HepG2 (cell line): ENCODE measurements around the gene CREBBP. TPM values are rescaled to one million over a fixed set of nuclear protein-coding genes. Genes with fewer than 3 reads are reported as not detected.
A peak's percentile ranks its signal among the peaks of the same experiment; 100 is the strongest.

Source experiments
- ARID4A ChIP-seq: sonication (generic); formaldehyde crosslinking; IDR thresholded peaks from 2 replicates; pipeline ENCODE4 v1.5.0; 2020; ENCODE audit warnings: mild to moderate bottlenecking, missing genetic modification reagents, borderline replicate concordance
- ATF3 ChIP-seq: sonication (generic); formaldehyde crosslinking; IDR thresholded peaks from 2 replicates; pipeline ENCODE4 v1.4.0; 2020; ENCODE audit warnings: missing genetic modification reagents
- ATF7 ChIP-seq, 2 experiments: fragments of 450-650 bp in 1 of 2; sonication (generic) in 1 of 2; formaldehyde crosslinking in 1 of 2; IDR thresholded peaks; 2 replicates each; pipeline versions ENCODE4 v1.4.0 to v1.6.1; 2016 to 2020; ENCODE audit warnings: antibody characterized with exemption in 1 of 2, mild to moderate bottlenecking in 1 of 2, missing genetic modification reagents in 1 of 2
- E2F2 ChIP-seq: sonication (generic); formaldehyde crosslinking; IDR thresholded peaks from 2 replicates; pipeline ENCODE4 v1.4.0; 2020; ENCODE audit warnings: missing genetic modification reagents, borderline replicate concordance
- FOXA1 ChIP-seq, 2 experiments: fragments of 450-650 bp in 1 of 2; sonication (generic) in 1 of 2; formaldehyde crosslinking in 1 of 2; IDR thresholded peaks; 2 replicates each; pipeline versions ENCODE4 v1.4.0 to v1.6.1; 2016 to 2020; ENCODE audit warnings: missing genetic modification reagents in 1 of 2
- GATA4 ChIP-seq: sonication (generic); IDR thresholded peaks from 2 replicates; pipeline ENCODE4 v1.6.1; 2016; ENCODE audit warnings: antibody characterized with exemption, low read depth, borderline replicate concordance
- HOMEZ ChIP-seq: IDR thresholded peaks from 2 replicates; pipeline ENCODE4 v1.6.1; 2016; ENCODE audit warnings: low read depth
- JDP2 ChIP-seq: sonication (generic); formaldehyde crosslinking; IDR thresholded peaks from 2 replicates; pipeline ENCODE4 v1.8.1; 2022; ENCODE audit warnings: missing genetic modification reagents, borderline replicate concordance
- KDM6A ChIP-seq: IDR thresholded peaks from 2 replicates; pipeline ENCODE4 v1.6.1; 2016; ENCODE audit warnings: low read depth
- RAD21 ChIP-seq: fragments of 450-650 bp; formaldehyde crosslinking; IDR thresholded peaks from 2 replicates; pipeline ENCODE4 v1.5.0; 2020; ENCODE audit warnings: mild to moderate bottlenecking
- RFX3 ChIP-seq: IDR thresholded peaks from 2 replicates; pipeline ENCODE4 v1.6.1; 2016; ENCODE audit warnings: missing biosample characterization, missing genetic modification reagents
- SCMH1 ChIP-seq: sonication (generic); formaldehyde crosslinking; IDR thresholded peaks from 2 replicates; pipeline ENCODE4 v1.9.0; 2021; ENCODE audit warnings: missing genetic modification reagents, mild to moderate bottlenecking, borderline replicate concordance
- TRIM24 ChIP-seq: sonication (generic); formaldehyde crosslinking; IDR thresholded peaks from 2 replicates; pipeline ENCODE4 v1.8.0; 2022; ENCODE audit warnings: mild to moderate bottlenecking, missing genetic modification reagents
- ZNF136 ChIP-seq: sonication (generic); formaldehyde crosslinking; IDR thresholded peaks from 2 replicates; pipeline ENCODE4 v1.8.1; 2022; ENCODE audit warnings: low read depth, mild to moderate bottlenecking, moderate library complexity, missing genetic modification reagents
- ZNF180 ChIP-seq: sonication (generic); formaldehyde crosslinking; IDR thresholded peaks from 2 replicates; pipeline ENCODE4 v1.4.0; 2020; ENCODE audit warnings: low read depth, missing genetic modification reagents, borderline replicate concordance
- ZNF205 ChIP-seq: IDR thresholded peaks from 2 replicates; pipeline ENCODE4 v1.6.1; 2018; ENCODE audit warnings: missing biosample characterization, missing genetic modification reagents
- ZNF235 ChIP-seq: sonication (generic); formaldehyde crosslinking; IDR thresholded peaks from 2 replicates; pipeline ENCODE4 v1.8.1; 2023; ENCODE audit warnings: mild to moderate bottlenecking, missing genetic modification reagents, borderline replicate concordance
- ZNF530 ChIP-seq: sonication (generic); formaldehyde crosslinking; IDR thresholded peaks from 2 replicates; pipeline ENCODE4 v1.5.0; 2020; ENCODE audit warnings: low read depth, mild to moderate bottlenecking, missing genetic modification reagents
- ZNF652 ChIP-seq: IDR thresholded peaks from 2 replicates; pipeline ENCODE4 v1.6.1; 2016; ENCODE audit warnings: low read depth, borderline replicate concordance
- ZNF713 ChIP-seq: sonication (generic); formaldehyde crosslinking; IDR thresholded peaks from 2 replicates; pipeline ENCODE4 v1.4.0; 2020; ENCODE audit warnings: mild to moderate bottlenecking, missing genetic modification reagents
- ZNF747 ChIP-seq: sonication (generic); formaldehyde crosslinking; IDR thresholded peaks from 2 replicates; pipeline ENCODE4 v1.8.1; 2023; ENCODE audit warnings: missing genetic modification reagents, mild to moderate bottlenecking, borderline replicate concordance
- polyA plus RNA-seq, 8 experiments: library from polyadenylated mRNA; depleted of rRNA in 3 of 8; stranded (reverse) in 7 of 8; unstranded in 1 of 8; fragments of >200 nt; fragmentation: Illumina TruSeq in 4 of 8; extraction: Trizol in 4 of 8; gene quantifications; 2 replicates each; pipeline versions ENCODE4 v1.2.1 to v1.2.3, GENCODE V29; 2011 to 2016; ENCODE audit warnings: low read depth in 4 of 8, missing spikeins in 1 of 8, mixed read lengths in 1 of 8; ENCODE audit not compliant: insufficient read depth in 1 of 8
- total RNA-seq, 5 experiments: library from RNA; depleted of rRNA; stranded (reverse); fragments of >200 nt; fragmentation: Illumina TruSeq; extraction: Trizol; gene quantifications; 2 replicates each; pipeline ENCODE4 v1.2.3, GENCODE V29; 2016; ENCODE audit warnings: low read depth in 1 of 5

The CREBBP gene
- total and polyA plus RNA-seq, 2 of the 13 experiments (the other 11 are each of a cell fraction or from before 2014, with no cell fraction given) = 5.3 to 10.4 TPM

- no peak for TF ChIP-seq SCMH1 (CRISPR knock-in tag)
- peak; percentile 77 for TF ChIP-seq HOMEZ (CRISPR knock-in tag)
- TF ChIP-seq TRIM24 (CRISPR knock-in tag) = peak; percentile 65; the same call in 1 of the 2 replicates
- TF ChIP-seq FOXA1 (IDR thresholded peaks at IDR 0.05) = peak; percentile 72; the same call in 1 of the 2 replicates
- TF ChIP-seq FOXA1 (CRISPR knock-in tag; IDR thresholded peaks at IDR 0.05) = peak; percentile 96
- TF ChIP-seq ZNF205 = no peak; the same call in 1 of the 2 replicates
- TF ChIP-seq JDP2 = no peak; the same call in 1 of the 2 replicates
- no peak for TF ChIP-seq ZNF652 (CRISPR knock-in tag)
- TF ChIP-seq ARID4A (CRISPR knock-in tag) = peak; percentile 92
- no peak for TF ChIP-seq E2F2 (CRISPR knock-in tag)
- TF ChIP-seq ATF7 (IDR thresholded peaks at IDR 0.05) = peak; percentile 94
- peak; percentile 83; the same call in 1 of the 2 replicates for TF ChIP-seq ATF7 (CRISPR knock-in tag; IDR thresholded peaks at IDR 0.05)
- no peak for TF ChIP-seq ZNF180 (CRISPR knock-in tag)
- TF ChIP-seq ZNF713 (CRISPR knock-in tag) = 0 out of 2 replicates have a peak, but pooled peaks have one; percentile 67
- no peak for TF ChIP-seq RFX3 (CRISPR knock-in tag)
- TF ChIP-seq GATA4 = peak; percentile 54; the same call in 1 of the 2 replicates
- TF ChIP-seq ZNF235 (CRISPR knock-in tag) = no peak
- no peak; the same call in 1 of the 2 replicates for TF ChIP-seq ZNF530 (CRISPR knock-in tag)
- peak; percentile 59; the same call in 1 of the 2 replicates for TF ChIP-seq ATF3 (CRISPR knock-in tag)
- TF ChIP-seq ZNF747 (CRISPR knock-in tag) = peak; percentile 93; the same call in 1 of the 2 replicates
- TF ChIP-seq RAD21 (CRISPR knock-in tag) = peak; percentile 52; the same call in 1 of the 2 replicates
- TF ChIP-seq ZNF136 (CRISPR knock-in tag) = peak; percentile 65; the same call in 1 of the 2 replicates
- TF ChIP-seq KDM6A (CRISPR knock-in tag) = peak; percentile 95
Observed at GRCh38 chr16:3695610-3696369, 184.7 kb downstream of the CREBBP start (continued).
